AG09309 (cell line): ENCODE data around the gene TIRAP.

Experiments
- DNase-seq: peaks from one replicate; pipeline ENCODE4 v3.0.0-alpha.2; 2010; ENCODE audit warnings: low read depth
- H3K4me3 ChIP-seq: 2 replicates; pipeline ENCODE4 v1.5.1; 2011; ENCODE audit warnings: mild to moderate bottlenecking, low read depth, low read length, moderate library complexity; ENCODE audit not compliant: control insufficient read depth
- CTCF ChIP-seq: IDR thresholded peaks from 2 replicates; pipeline ENCODE4 v1.5.1; 2011; ENCODE audit warnings: mild to moderate bottlenecking, low read depth, low read length, inconsistent platforms; ENCODE audit not compliant: insufficient read depth, control insufficient read depth; ENCODE audit errors: missing control alignments

The TIRAP gene

GRCh38 chr11:126281666-126282175 is 1.2 kb upstream of the TIRAP start:
- H3K4me3 ChIP-seq, result no peak overlapping the region
- no peak for TF ChIP-seq CTCF

GRCh38 chr11:126282361-126282735 is 545 bp upstream of the TIRAP start:
- peak overlapping the region; percentile 69 for H3K4me3 ChIP-seq
- DNase-seq, result no peak
- TF ChIP-seq CTCF, result no peak

More at GRCh38 chr11:126281666-126282175, 1.2 kb upstream of the TIRAP start:
- DNase-seq, result no peak

- H3K4me3 ChIP-seq, result no peak overlapping the region
- DNase-seq, result peak; percentile 70
- TF ChIP-seq CTCF, result no peak
Measured at GRCh38 chr11:126284829-126285228, 1.9 kb downstream of the TIRAP start.

DNA sequence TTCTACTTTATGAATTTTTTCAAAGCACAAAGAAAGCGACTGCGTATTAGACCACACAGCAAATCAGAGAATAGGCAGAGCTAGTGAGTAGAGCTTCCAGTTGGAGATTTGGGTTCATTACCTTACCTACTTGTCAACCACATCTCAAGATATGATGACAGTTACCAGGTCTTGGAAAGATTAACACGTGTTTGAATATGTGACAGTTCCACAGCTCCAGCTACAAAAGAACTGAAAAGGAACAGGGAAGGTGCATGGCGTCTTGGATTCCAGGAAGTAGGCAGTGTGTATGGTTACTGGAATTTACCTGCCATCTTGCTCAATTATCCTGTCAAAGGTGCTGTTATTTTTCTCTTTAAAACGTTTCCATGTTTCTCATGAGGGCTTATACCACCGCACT is 5.3 kb downstream of the TIRAP start:
- TF ChIP-seq CTCF, result no peak
- no peak for DNase-seq
- no peak overlapping the region for H3K4me3 ChIP-seq

GRCh38 chr11:126290887-126291286 is 8.0 kb downstream of the TIRAP start:
- TF ChIP-seq CTCF, result no peak
- no peak overlapping the region for H3K4me3 ChIP-seq
- no peak for DNase-seq

DNA sequence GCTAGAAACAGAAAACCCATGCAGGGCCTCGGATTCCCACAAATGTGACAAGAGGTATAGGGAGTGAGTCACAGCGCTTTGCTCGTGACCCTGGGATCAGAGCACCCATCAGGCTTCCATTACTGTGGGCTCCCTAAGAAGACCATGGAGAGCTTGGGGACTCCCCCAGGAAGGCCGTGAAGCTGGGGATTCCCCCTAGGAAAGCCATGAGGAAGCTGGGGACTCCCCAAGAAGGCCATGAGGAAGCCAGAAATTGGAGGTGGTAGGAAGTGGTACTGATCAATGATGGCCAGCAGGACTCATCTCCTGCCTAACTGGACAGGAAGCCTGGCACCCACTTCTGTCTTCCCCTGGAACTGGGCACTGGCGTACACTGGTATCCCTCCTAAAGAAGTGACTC is 10.8 kb downstream of the TIRAP start:
- H3K4me3 ChIP-seq, result no peak overlapping the region
- no peak for TF ChIP-seq CTCF

DNA sequence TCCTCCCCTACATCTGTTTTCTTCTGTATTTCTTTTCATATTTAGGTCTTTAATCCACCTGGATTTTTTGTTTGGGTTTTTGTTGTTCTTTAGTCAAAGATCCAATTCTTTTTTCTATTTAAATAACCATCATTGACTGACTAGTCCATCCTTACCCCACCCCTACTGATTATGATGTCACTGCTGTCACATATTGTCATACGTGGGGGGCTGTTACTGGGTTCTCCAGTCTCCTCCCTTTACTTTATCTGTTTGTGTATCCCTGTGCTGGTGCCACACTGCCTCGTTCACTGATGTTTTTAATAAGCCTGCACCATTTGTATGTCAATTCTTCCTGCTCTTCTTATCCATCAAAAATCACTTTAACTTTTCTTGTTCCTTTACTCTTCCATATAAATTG is 14.1 kb downstream of the TIRAP start:
- no peak for TF ChIP-seq CTCF
- H3K4me3 ChIP-seq, result no peak overlapping the region
- no peak for DNase-seq

More for the DNA sequence above, 10.8 kb downstream of the TIRAP start:
- no peak for DNase-seq
